SJSA1 (cell line): ENCODE data around the gene PPP4C. TPM values are rescaled to one million over a fixed set of nuclear protein-coding genes. Genes with fewer than 3 reads are reported as not detected.
"Not testable (repeated sequence)": the region's sequence is repeated elsewhere in the genome, so short reads cannot be mapped to it uniquely, and the experiment has no call there.

Source experiments
- DNase-seq, 2 experiments: peaks; one replicate each; pipeline ENCODE4 v3.0.0-alpha.2; 2015 to 2020; ENCODE audit warnings: low spot score in 2 of 2, low read depth in 1 of 2
- H3K27ac ChIP-seq: fragments of 250-450 bp; sonication (Bioruptor Pico); 2 replicates; pipeline ENCODE4 v1.5.1; 2020; ENCODE audit warnings: mild to moderate bottlenecking, moderate library complexity
- H3K27me3 ChIP-seq: fragments of 250-450 bp; sonication (Bioruptor Pico); replicated peaks from 2 replicates; pipeline ENCODE4 v1.5.1; 2020; ENCODE audit warnings: mild to moderate bottlenecking, moderate library complexity
- H3K36me3 ChIP-seq: fragments of 250-450 bp; sonication (Bioruptor Pico); 2 replicates; pipeline ENCODE4 v1.5.1; 2020; ENCODE audit warnings: mild to moderate bottlenecking
- H3K4me1 ChIP-seq: fragments of 250-450 bp; sonication (Bioruptor Pico); replicated peaks from 2 replicates; pipeline ENCODE4 v1.6.1; 2021; ENCODE audit warnings: mild to moderate bottlenecking
- H3K4me3 ChIP-seq: fragments of 250-450 bp; sonication (Bioruptor Pico); 2 replicates; pipeline ENCODE4 v1.5.1; 2020; ENCODE audit warnings: mild to moderate bottlenecking
- H3K9me3 ChIP-seq: fragments of 250-450 bp; sonication (Bioruptor Pico); replicated peaks from 2 replicates; pipeline ENCODE4 v1.5.1; 2020; ENCODE audit warnings: mild to moderate bottlenecking
- total RNA-seq: library from RNA; depleted of rRNA; stranded (reverse); fragments of >200 nt; shearing (Covaris generic); gene quantifications from 2 replicates; pipeline ENCODE4 v1.2.3, GENCODE V29; 2014

Gene PPP4C
- total RNA-seq, 1 experiment from 2014 or later: 134 TPM

- no peak overlapping the region for H3K27ac ChIP-seq
- no peak overlapping the region for H3K4me3 ChIP-seq
- H3K36me3 ChIP-seq: peaks cover 9% of the 10 kb centered on the region; the same call in 1 of the 2 replicates
- H3K27me3 ChIP-seq: no peaks in the 10 kb centered on the region
- DNase-seq: peak in 1 of 2 experiments; percentile 68
- no peaks in the 10 kb centered on the region for H3K4me1 ChIP-seq
- no peaks in the 10 kb centered on the region for H3K9me3 ChIP-seq
Measured at GRCh38 chr16:30112197-30113030, 36.6 kb downstream of the PPP4C start.

- H3K27ac ChIP-seq: no peak within 1 kb of the TSS
- peaks cover 17% of the 10 kb centered on the region; the same call in 1 of the 2 replicates for H3K36me3 ChIP-seq
- DNase-seq: no peak
Measured at GRCh38 chr16:30113031-30113710, 37.4 kb downstream of the PPP4C start, which contains the start of gene GDPD3. Gene GDPD3, minus strand, starts transcription at chr16:30113537. Its CDS starts 59 bp downstream, at chr16:30113478.

DNA sequence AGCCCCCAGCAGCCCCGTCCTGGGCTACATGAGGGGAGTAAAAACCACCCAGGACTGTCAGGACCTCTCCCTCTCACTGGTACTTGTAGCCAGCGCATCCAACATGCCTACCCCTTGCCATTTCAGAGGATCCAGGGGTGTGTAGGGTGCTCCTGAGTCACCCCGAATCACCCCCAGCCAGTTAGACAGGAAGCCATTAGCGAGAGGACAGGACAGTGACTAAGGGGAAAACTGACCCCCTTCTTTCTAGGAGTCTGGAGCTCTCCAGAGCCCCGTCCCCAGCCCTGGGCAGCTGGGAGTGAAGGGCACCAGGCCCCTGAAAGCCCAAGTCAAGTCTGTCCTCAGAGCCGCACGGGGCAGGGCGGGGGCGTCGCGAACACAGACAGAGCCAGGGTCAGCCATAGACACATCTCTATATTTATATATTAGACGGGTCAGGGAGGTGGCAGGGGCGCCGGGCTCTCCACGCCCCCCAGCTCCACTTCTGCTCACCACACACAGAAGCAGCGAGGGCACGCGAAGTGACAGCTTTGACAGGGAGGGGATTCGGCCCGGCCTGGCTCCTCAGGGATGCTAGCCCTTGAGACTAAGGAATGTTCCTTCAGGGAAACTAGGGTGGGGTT is 38.0 kb downstream of the PPP4C start:
- Histone ChIP-seq H3K36me3 (peaks cover 17% of the 10 kb centered on the region; the same call in 1 of the 2 replicates), H3K27me3 (no peaks in the 10 kb centered on the region), H3K9me3 (no peaks in the 10 kb centered on the region), H3K4me3 (no peak overlapping the region), H3K27ac (no peak overlapping the region), H3K4me1 (no peaks in the 10 kb centered on the region)
- no peak for DNase-seq

More at GRCh38 chr16:30113031-30113710, 37.4 kb downstream of the PPP4C start, which contains the start of gene GDPD3:
- Histone ChIP-seq H3K4me1 (no peaks in the 10 kb centered on the region), H3K27me3 (no peaks in the 10 kb centered on the region), H3K9me3 (no peaks in the 10 kb centered on the region), H3K4me3 (no peak within 1 kb of the TSS)

DNA sequence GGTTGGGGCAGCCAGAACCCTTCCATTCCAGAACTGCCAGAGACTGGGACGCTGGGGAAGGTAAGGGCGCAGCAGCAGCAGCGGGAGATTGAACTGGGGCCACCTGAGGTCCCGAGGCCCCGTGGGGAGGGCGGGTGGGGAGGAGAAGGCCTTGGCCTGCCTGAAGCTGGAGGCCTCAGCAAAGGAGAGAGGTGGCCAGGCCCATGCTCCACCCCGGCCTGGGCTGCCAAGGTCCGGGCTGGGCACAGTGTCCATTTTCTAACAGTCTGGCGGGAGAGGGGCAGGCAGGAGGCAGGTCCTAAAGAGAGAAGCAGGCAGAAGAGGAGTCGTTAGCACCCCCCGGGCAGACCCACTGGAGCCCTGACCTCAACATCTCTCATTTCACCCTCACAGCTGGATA is 38.6 kb downstream of the PPP4C start:
- no peak overlapping the region for H3K27ac ChIP-seq
- H3K9me3 ChIP-seq: no peaks in the 10 kb centered on the region
- DNase-seq: no peak
- no peak overlapping the region for H3K4me3 ChIP-seq
- H3K27me3 ChIP-seq: no peaks in the 10 kb centered on the region
- H3K36me3 ChIP-seq: peaks cover 17% of the 10 kb centered on the region; the same call in 1 of the 2 replicates
- H3K4me1 ChIP-seq: no peaks in the 10 kb centered on the region

DNA sequence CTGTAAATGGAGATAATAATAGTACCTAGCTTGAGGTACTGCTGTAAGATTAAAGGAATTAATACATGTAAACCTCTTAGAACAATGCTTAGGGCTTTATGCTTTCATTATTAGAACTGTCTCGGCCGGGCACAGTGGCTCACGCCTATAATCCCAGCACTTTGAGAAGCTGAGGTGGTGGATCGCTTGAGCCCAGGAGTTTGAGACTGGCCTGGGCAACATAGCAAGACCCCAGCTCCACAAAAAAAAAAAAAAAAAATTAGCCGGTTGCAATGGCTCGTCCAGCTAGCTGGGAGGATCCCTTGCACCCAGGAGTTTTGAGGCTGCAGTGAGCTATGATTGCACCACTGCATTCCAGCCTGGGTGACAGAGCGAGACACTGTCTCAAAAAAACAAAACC is 39.0 kb downstream of the PPP4C start:
- not testable (repeated sequence) for DNase-seq, H3K27me3 ChIP-seq, H3K27ac ChIP-seq, H3K9me3 ChIP-seq, H3K4me1 ChIP-seq, H3K4me3 ChIP-seq
- peaks cover 17% of the 10 kb centered on the region; the same call in 1 of the 2 replicates for H3K36me3 ChIP-seq

- Histone ChIP-seq H3K9me3 (no peaks in the 10 kb centered on the region), H3K27ac (no peak overlapping the region), H3K36me3 (peaks cover 17% of the 10 kb centered on the region; the same call in 1 of the 2 replicates), H3K27me3 (no peaks in the 10 kb centered on the region), H3K4me3 (no peak overlapping the region), H3K4me1 (no peaks in the 10 kb centered on the region)
- DNase-seq: no peak
Measured at GRCh38 chr16:30115238-30115637, 39.4 kb downstream of the PPP4C start.

GRCh38 chr16:30116291-30117207 is 40.8 kb downstream of the PPP4C start:
- no peaks in the 10 kb centered on the region for H3K27me3 ChIP-seq
- no peaks in the 10 kb centered on the region for H3K4me1 ChIP-seq

GRCh38 chr16:30117768-30118167 is 42.0 kb downstream of the PPP4C start:
- H3K4me3 ChIP-seq: no peak overlapping the region
- H3K4me1 ChIP-seq: peaks cover 9% of the 10 kb centered on the region
- H3K27me3 ChIP-seq: no peaks in the 10 kb centered on the region
- no peak overlapping the region for H3K27ac ChIP-seq
- DNase-seq: no peak
- no peaks in the 10 kb centered on the region for H3K9me3 ChIP-seq
- H3K36me3 ChIP-seq: peaks cover 10% of the 10 kb centered on the region; the same call in 1 of the 2 replicates

More at GRCh38 chr16:30116291-30117207, 40.8 kb downstream of the PPP4C start:
- Histone ChIP-seq H3K27ac (no peak overlapping the region), H3K36me3 (peaks cover 17% of the 10 kb centered on the region; the same call in 1 of the 2 replicates), H3K9me3 (no peaks in the 10 kb centered on the region), H3K4me3 (no peak overlapping the region)
- DNase-seq: no peak

DNA sequence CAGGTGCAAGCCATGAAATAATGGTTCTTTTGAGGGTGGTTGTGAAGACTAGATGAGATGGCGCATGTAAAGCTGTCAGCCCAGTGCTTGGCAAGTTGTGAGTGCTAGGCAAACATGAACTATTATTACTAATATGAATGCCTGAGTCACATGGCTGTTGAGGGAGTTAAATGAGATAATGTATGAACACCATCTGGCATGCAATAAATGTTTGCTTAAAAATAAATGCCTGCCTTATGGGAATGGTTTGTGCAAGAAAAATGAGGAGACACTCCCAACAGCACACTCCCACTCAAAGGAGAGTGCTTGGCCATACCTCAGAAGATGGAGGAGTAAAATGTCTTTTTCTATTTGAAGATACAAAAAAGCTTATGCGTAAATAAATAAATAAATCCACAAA is 43.6 kb downstream of the PPP4C start:
- Histone ChIP-seq H3K4me3 (no peak overlapping the region), H3K9me3 (no peaks in the 10 kb centered on the region), H3K4me1 (peaks cover 14% of the 10 kb centered on the region), H3K27me3 (no peaks in the 10 kb centered on the region), H3K27ac (no peak overlapping the region), H3K36me3 (peaks cover 9% of the 10 kb centered on the region; the same call in 1 of the 2 replicates)
- DNase-seq: no peak

DNA sequence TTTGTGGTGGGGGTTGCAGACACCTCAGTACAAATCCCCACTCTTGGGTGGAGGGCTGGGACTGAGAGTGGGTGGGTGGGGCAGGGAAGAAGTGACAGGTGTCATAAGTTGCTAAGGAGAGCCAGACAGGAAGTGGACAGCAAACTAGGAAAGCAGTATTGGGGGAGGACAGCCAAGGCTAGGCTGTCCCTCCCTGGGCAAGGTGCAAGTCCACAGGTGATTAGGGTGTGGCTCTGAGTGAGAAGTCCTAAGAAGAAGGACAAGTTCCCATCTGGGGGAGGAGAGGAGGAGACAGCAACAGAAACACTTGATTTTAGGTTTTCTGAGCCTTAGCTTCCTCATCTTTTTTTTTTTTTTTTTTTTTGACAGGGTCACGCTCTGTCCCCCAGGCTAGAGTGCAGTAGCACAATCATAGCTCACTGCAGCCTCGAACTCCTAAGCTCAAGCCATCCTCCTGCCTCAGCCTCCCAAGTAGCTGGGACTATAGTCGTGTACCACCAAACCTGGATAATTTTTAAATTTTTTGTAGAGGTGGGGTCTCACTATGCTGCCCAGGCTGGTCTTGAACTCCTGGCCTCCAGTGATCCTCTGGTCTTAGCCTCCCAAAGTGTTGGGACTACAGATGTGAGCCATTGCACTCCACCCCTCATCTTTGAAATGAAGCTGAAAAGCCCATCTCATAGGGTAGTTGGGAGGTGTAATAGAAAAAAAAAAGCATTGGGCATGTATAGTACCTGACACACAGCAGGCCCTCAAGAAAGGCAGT is 44.7 kb downstream of the PPP4C start:
- peaks cover 14% of the 10 kb centered on the region for H3K4me1 ChIP-seq
- no peaks in the 10 kb centered on the region for H3K27me3 ChIP-seq
- no peak overlapping the region for H3K4me3 ChIP-seq
- DNase-seq: no peak
- H3K9me3 ChIP-seq: no peaks in the 10 kb centered on the region
- no peak overlapping the region for H3K27ac ChIP-seq
- H3K36me3 ChIP-seq: peaks cover 9% of the 10 kb centered on the region; the same call in 1 of the 2 replicates

GRCh38 chr16:30121741-30122571 is 46.2 kb downstream of the PPP4C start:
- H3K9me3 ChIP-seq: no peaks in the 10 kb centered on the region
- peaks cover 9% of the 10 kb centered on the region; the same call in 1 of the 2 replicates for H3K36me3 ChIP-seq
- DNase-seq: no peak
- peaks cover 14% of the 10 kb centered on the region for H3K4me1 ChIP-seq
- peak overlapping the region; percentile 55 for H3K4me3 ChIP-seq
- no peak overlapping the region for H3K27ac ChIP-seq
- H3K27me3 ChIP-seq: no peaks in the 10 kb centered on the region
